ENCODE results near the gene MKKS.

DNA sequence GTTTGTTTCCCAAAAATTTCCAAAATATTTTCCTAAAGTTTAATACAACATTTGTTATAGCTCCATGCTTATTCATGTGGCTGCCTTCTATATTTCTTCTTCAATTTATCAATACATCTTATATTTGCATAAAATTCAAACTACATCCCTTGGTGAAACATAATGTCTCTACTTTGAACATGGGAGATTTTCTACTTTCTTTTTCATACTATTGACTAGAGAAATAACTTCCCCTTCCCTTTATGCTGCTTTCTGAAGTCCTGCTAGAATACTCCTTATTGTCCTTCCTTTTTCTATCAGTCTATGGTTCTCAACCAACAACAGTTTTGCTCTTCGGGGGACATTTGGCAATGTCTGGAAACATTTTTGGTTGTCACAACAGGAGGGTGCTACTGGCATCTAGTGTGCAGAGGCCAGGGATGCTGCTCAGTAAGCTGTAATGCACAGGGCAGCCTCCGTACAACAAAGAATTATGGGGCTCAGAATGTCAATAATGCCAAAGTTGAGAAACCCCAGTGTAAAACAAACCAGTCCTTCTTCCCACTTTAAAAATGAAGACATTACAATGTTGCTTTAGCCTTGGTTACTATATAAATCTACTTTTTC, 29.9 kb downstream of the MKKS start:
- TF ChIP-seq, protein P1, sequence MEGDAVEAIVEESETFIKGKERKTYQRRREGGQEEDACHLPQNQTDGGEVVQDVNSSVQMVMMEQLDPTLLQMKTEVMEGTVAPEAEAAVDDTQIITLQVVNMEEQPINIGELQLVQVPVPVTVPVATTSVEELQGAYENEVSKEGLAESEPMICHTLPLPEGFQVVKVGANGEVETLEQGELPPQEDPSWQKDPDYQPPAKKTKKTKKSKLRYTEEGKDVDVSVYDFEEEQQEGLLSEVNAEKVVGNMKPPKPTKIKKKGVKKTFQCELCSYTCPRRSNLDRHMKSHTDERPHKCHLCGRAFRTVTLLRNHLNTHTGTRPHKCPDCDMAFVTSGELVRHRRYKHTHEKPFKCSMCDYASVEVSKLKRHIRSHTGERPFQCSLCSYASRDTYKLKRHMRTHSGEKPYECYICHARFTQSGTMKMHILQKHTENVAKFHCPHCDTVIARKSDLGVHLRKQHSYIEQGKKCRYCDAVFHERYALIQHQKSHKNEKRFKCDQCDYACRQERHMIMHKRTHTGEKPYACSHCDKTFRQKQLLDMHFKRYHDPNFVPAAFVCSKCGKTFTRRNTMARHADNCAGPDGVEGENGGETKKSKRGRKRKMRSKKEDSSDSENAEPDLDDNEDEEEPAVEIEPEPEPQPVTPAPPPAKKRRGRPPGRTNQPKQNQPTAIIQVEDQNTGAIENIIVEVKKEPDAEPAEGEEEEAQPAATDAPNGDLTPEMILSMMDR (IDR thresholded peaks at IDR 0.05), result no peak
- TF ChIP-seq POLR2A (IDR thresholded peaks at IDR 0.05), result no peak
